Aorta (tissue), 5 donors: ENCODE measurements around the gene TPSAB1. TPM values are rescaled to one million over a fixed set of nuclear protein-coding genes. Genes with fewer than 3 reads are reported as not detected.
"Not testable (repeated sequence)": the region's sequence is repeated elsewhere in the genome, so short reads cannot be mapped to it uniquely, and the experiment has no call there.

Experiments used
- ATAC-seq: fragments of 200-7000 bp; cut with Tn5 transposase; one replicate; pipeline ENCODE4 v1.9.1; 2022; ENCODE audit warnings: moderate library complexity; ENCODE audit not compliant: low FRiP score
- DNase-seq, 2 donors: peaks; one replicate each; pipeline ENCODE4 v3.0.0-alpha.2; 2020
- H3K27ac ChIP-seq, 2 donors: one replicate each; pipeline ENCODE4 v1.5.1; 2013; ENCODE audit warnings: low read length in 2 of 2, mild to moderate bottlenecking in 2 of 2, moderate library complexity in 2 of 2, control low read depth in 1 of 2, inconsistent platforms in 1 of 2, low read depth in 1 of 2
- H3K27me3 ChIP-seq, 2 donors: one replicate each; pipeline ENCODE4 v1.6.1; 2013; ENCODE audit warnings: control low read depth in 1 of 2, low read length in 1 of 2, mild to moderate bottlenecking in 1 of 2, moderate library complexity in 1 of 2; ENCODE audit not compliant: insufficient read depth in 2 of 2, control insufficient read depth in 1 of 2
- H3K36me3 ChIP-seq, 2 donors: one replicate each; pipeline ENCODE4 v1.6.1; 2013; ENCODE audit warnings: control low read depth in 1 of 2, low read length in 1 of 2, mild to moderate bottlenecking in 1 of 2; ENCODE audit not compliant: insufficient read depth in 2 of 2, control insufficient read depth in 1 of 2
- H3K4me1 ChIP-seq, 2 donors: one replicate each; pipeline ENCODE4 v1.6.1; 2013; ENCODE audit warnings: low read length in 2 of 2, control low read depth in 1 of 2, mild to moderate bottlenecking in 1 of 2, moderate library complexity in 1 of 2; ENCODE audit not compliant: insufficient read depth in 2 of 2, control insufficient read depth in 1 of 2
- H3K4me3 ChIP-seq, 2 donors: one replicate each; pipeline ENCODE4 v1.5.1; 2013; ENCODE audit warnings: low read length in 2 of 2, control low read depth in 1 of 2, mild to moderate bottlenecking in 1 of 2
- H3K9me3 ChIP-seq: one replicate; pipeline ENCODE4 v1.6.1; 2013; ENCODE audit warnings: mild to moderate bottlenecking, low read length; ENCODE audit not compliant: control insufficient read depth
- WGBS, 2 donors: extraction: QIAGEN DNeasy Blood & Tissue Kit; methylation state at CpG; one replicate each; pipeline ENCODE4 v1.1.7; 2013; 5-methylcytosine and 5-hydroxymethylcytosine counted together
- intact Hi-C, 2 donors: fragments of 100-400 bp; cut with DNase I; formaldehyde crosslinking; loops; one replicate each; pipeline versions ENCODE4 v1.14.2 to v1.15.0; 2022
- polyA plus RNA-seq, 2 donors: library from polyadenylated mRNA; stranded (reverse); fragments of 200-250 nt; gene quantifications; one replicate each; pipeline ENCODE4 v1.2.3, GENCODE V29; 2013
- total RNA-seq, 2 donors: library from RNA; stranded (reverse); fragmentation: NEBNext Ultra II Directional; extraction: Animal tissue kit (Norgen Biotek cat#: 25700); gene quantifications; one replicate each; pipeline ENCODE4 v1.2.1, GENCODE V29; 2021
- donor health status: healthy with polysubstance abuse.
- donor health status: Bipolar disorder and iron deficiency.
- donor health status: DM: no; HTN: no; CAD: no.
- donor health status: DM: no; HTN: no; CAD: no.
- donor health status: DM: yes; HTN: yes; CAD: no.

TPSAB1 gene
- total and polyA plus RNA-seq, 4 donors = 3.0 to 38.0 (median 8.0) TPM

- Histone ChIP-seq H3K4me1 (no peaks in the 10 kb centered on the region), H3K4me3 (no peak within 1 kb of the TSS), H3K36me3 (no peaks in the 10 kb centered on the region), H3K9me3 (no peaks in the 10 kb centered on the region), H3K27me3 (no peaks in the 10 kb centered on the region), H3K27ac (no peak within 1 kb of the TSS)
- 76 to 80% methylated on average over 10 of the region's 10 CpGs for WGBS, 2 donors
- intact Hi-C loops = no loop called here
- DNase-seq (no peak), ATAC-seq (no peak)
Observed at GRCh38 chr16:1225051-1225451, 15.5 kb upstream of the TPSAB1 start, which contains the start of gene TPSG1. Gene TPSG1, minus strand, starts transcription at chr16:1225268. Its CDS starts 16 bp downstream, at chr16:1225252.

- peak; percentile 6 for ATAC-seq
- H3K9me3 ChIP-seq, H3K36me3 ChIP-seq, intact Hi-C loops, DNase-seq, H3K4me3 ChIP-seq, H3K27ac ChIP-seq, H3K4me1 ChIP-seq, H3K27me3 ChIP-seq: not testable (repeated sequence)
- WGBS, 2 donors = 35 to 41% methylated on average over 23 to 24 of the region's 24 CpGs
Observed at GRCh38 chr16:1225728-1226311, 14.7 kb upstream of the TPSAB1 start.

GRCh38 chr16:1226692-1227091, 13.8 kb upstream of the TPSAB1 start:
- H3K4me1 ChIP-seq, H3K9me3 ChIP-seq, DNase-seq, intact Hi-C loops, H3K4me3 ChIP-seq, H3K36me3 ChIP-seq, H3K27ac ChIP-seq, ATAC-seq, H3K27me3 ChIP-seq: not testable (repeated sequence)
- 43 to 65% methylated on average over 7 to 14 of the region's 14 CpGs for WGBS, 2 donors

- H3K27ac ChIP-seq, DNase-seq, H3K9me3 ChIP-seq, H3K4me1 ChIP-seq, intact Hi-C loops, ATAC-seq, H3K27me3 ChIP-seq, H3K36me3 ChIP-seq, H3K4me3 ChIP-seq: not testable (repeated sequence)
- WGBS, 2 donors = 65 to 77% methylated on average over 4 to 7 of the region's 7 CpGs
Observed at GRCh38 chr16:1228227-1228626, 12.3 kb upstream of the TPSAB1 start.

- H3K4me1 ChIP-seq, ATAC-seq, H3K27ac ChIP-seq, DNase-seq, H3K4me3 ChIP-seq, H3K9me3 ChIP-seq, intact Hi-C loops, H3K27me3 ChIP-seq, H3K36me3 ChIP-seq: not testable (repeated sequence)
- WGBS, 2 donors = 83 to 89% methylated on average over 9 to 12 of the region's 13 CpGs
Observed at GRCh38 chr16:1229476-1229875, 11.0 kb upstream of the TPSAB1 start.

GRCh38 chr16:1230084-1230470, 10.4 kb upstream of the TPSAB1 start, which contains the start of gene TPSB2:
Gene TPSB2, minus strand, starts transcription at chr16:1230184. Its CDS starts 233 bp downstream, at chr16:1229951.
- ATAC-seq, H3K36me3 ChIP-seq: not testable (repeated sequence)
- 64 to 80% methylated on average over 2 to 6 of the region's 11 CpGs for WGBS, 2 donors

GRCh38 chr16:1230471-1231212, 9.9 kb upstream of the TPSAB1 start:
- H3K36me3 ChIP-seq, H3K27me3 ChIP-seq, H3K4me3 ChIP-seq, DNase-seq, H3K9me3 ChIP-seq, H3K4me1 ChIP-seq, ATAC-seq, intact Hi-C loops, H3K27ac ChIP-seq: not testable (repeated sequence)
- WGBS, 2 donors = 77 to 81% methylated on average over 15 to 17 of the region's 17 CpGs

More at GRCh38 chr16:1230084-1230470, 10.4 kb upstream of the TPSAB1 start, which contains the start of gene TPSB2:
- intact Hi-C loops, H3K9me3 ChIP-seq, H3K4me3 ChIP-seq, H3K27ac ChIP-seq, DNase-seq, H3K27me3 ChIP-seq, H3K4me1 ChIP-seq: not testable (repeated sequence)

- DNase-seq, H3K27me3 ChIP-seq, H3K36me3 ChIP-seq, H3K4me1 ChIP-seq, H3K27ac ChIP-seq, H3K9me3 ChIP-seq, intact Hi-C loops, H3K4me3 ChIP-seq: not testable (repeated sequence)
- 81 to 87% methylated on average over 6 to 7 of the region's 7 CpGs for WGBS, 2 donors
- peak; percentile 24 for ATAC-seq
Observed at GRCh38 chr16:1231301-1231700, 9.2 kb upstream of the TPSAB1 start.
